ENCODE data around the gene DMD. TPM values are rescaled to one million over a fixed set of nuclear protein-coding genes. Genes with fewer than 3 reads are reported as not detected.

DMD gene
- total RNA-seq, 1 donor from 2014 or later: 22.9 TPM

DNA sequence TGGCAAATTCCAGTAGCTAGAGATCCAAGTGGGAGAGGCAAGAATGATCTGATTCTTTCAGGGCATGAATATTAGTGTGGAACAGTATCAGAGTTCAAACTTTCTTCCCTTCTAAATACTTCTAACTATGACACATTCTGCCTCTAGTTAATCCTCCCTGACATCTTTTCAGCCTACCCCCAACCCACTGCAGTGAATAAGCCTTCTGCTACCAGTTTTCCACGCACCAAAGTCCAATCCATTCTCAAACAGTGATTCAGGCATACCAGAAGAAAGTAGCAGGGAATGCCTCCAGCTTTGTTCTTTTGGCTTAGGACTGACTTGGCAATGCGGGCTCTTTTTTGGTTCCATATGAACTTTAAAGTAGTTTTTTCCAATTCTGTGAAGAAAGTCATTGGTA, 1984.1 kb downstream of the DMD start:
- H3K27me3 Mint-ChIP-seq: no peaks in the 10 kb centered on the region
- DNase-seq (no peak), ATAC-seq (ENCODE audit: low read depth) (no peak)
- H3K9me3 Mint-ChIP-seq: no peaks in the 10 kb centered on the region
- CTCF ChIA-PET: no interaction called here
- H3K36me3 Mint-ChIP-seq (ENCODE audit: low read depth): no peaks in the 10 kb centered on the region
- H3K27ac Mint-ChIP-seq: no peak overlapping the region
- peaks cover 38% of the 10 kb centered on the region for H3K4me1 Mint-ChIP-seq
- POLR2A ChIA-PET: no interaction called here
- TF ChIP-seq, protein P1, sequence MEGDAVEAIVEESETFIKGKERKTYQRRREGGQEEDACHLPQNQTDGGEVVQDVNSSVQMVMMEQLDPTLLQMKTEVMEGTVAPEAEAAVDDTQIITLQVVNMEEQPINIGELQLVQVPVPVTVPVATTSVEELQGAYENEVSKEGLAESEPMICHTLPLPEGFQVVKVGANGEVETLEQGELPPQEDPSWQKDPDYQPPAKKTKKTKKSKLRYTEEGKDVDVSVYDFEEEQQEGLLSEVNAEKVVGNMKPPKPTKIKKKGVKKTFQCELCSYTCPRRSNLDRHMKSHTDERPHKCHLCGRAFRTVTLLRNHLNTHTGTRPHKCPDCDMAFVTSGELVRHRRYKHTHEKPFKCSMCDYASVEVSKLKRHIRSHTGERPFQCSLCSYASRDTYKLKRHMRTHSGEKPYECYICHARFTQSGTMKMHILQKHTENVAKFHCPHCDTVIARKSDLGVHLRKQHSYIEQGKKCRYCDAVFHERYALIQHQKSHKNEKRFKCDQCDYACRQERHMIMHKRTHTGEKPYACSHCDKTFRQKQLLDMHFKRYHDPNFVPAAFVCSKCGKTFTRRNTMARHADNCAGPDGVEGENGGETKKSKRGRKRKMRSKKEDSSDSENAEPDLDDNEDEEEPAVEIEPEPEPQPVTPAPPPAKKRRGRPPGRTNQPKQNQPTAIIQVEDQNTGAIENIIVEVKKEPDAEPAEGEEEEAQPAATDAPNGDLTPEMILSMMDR (IDR thresholded peaks at IDR 0.05): no peak
- intact Hi-C loops (cut with micrococcal nuclease): no loop called here
- no peak overlapping the region for H3K4me3 Mint-ChIP-seq

DNA sequence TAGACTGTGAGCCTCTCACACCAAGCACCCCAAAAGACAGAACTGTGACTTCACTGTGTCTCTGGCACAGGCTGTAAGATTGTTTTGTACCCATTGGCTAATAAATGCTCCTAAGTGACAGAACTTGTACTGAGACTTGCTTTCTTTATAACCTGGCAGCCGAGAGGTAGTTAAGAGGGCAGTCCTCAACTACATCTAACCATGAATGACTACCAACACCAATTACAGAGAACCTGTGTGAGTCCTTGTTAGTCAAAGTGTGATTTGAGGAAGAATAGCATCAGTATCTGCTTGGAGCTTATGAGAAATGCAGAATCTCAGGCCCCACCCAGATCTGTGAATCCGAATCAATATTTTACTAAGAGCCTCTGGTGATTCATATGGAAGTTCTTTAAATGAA, 1985.5 kb downstream of the DMD start:
- Mint-ChIP-seq H3K36me3 (ENCODE audit: low read depth) (no peaks in the 10 kb centered on the region), H3K27ac (no peak overlapping the region), H3K27me3 (no peaks in the 10 kb centered on the region), H3K9me3 (no peaks in the 10 kb centered on the region), H3K4me1 (peaks cover 36% of the 10 kb centered on the region), H3K4me3 (no peak overlapping the region)
- POLR2A ChIA-PET: interaction anchor here (2.7 kb wide), 1 partner anchor 8 kb away, joined by 12 read pairs; no protein-coding TSS in a partner anchor
- CTCF ChIA-PET: interaction anchor here (1.5 kb wide), 1 partner anchor 12 kb away, joined by 5 read pairs; no protein-coding TSS in a partner anchor
- intact Hi-C loops (cut with micrococcal nuclease): no loop called here
- TF ChIP-seq, protein P1 (IDR thresholded peaks at IDR 0.05): no peak
- ATAC-seq (ENCODE audit: low read depth) (no peak), DNase-seq (no peak)

DNA sequence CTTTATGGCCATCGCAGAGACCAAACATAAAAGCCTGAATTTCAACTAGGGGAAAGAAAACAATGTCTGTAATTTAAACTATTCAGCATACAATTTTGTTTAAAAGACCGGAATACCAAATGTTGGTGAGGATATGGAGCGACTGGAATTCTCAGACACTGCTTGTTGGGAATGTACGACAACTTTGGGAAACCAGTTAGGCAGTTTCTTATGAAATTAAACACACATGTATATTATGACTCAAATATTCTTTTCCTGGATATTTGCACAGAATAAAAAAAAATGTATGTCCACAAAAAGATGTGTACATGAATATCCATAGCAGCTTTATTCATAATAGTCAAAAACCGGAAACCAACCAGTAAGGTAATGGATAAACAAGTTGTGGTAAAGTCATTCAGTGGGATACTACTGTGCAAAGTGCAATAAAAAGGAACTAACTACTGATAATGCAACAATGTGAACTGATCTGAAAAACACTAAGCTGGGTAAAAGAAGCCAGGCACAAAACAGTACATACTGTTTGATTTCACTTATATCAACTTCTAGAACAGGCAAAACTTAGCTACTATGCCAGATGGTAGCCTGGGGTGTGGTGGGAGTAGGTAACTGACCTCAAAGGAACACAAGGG, 1986.9 kb downstream of the DMD start:
- Mint-ChIP-seq H3K27ac (peak overlapping the region; percentile 69), H3K9me3 (no peaks in the 10 kb centered on the region), H3K4me3 (peak overlapping the region; percentile 39), H3K4me1 (peaks cover 36% of the 10 kb centered on the region), H3K36me3 (ENCODE audit: low read depth) (no peaks in the 10 kb centered on the region), H3K27me3 (no peaks in the 10 kb centered on the region)
- DNase-seq (no peak), ATAC-seq (ENCODE audit: low read depth) (peak; percentile 33)
- intact Hi-C loops (cut with micrococcal nuclease): no loop called here
- TF ChIP-seq, protein P1 (IDR thresholded peaks at IDR 0.05): no peak
- POLR2A ChIA-PET: interaction anchor here (0.6 to 2.7 kb wide), 6 partner anchors 10 to 574 kb away, joined by 3 to 12 read pairs (median 4); no protein-coding TSS in a partner anchor
- CTCF ChIA-PET: interaction anchor here (0.9 to 1.5 kb wide), 5 partner anchors 11 to 199 kb away, joined by 3 to 6 read pairs (median 4); no protein-coding TSS in a partner anchor

DNA sequence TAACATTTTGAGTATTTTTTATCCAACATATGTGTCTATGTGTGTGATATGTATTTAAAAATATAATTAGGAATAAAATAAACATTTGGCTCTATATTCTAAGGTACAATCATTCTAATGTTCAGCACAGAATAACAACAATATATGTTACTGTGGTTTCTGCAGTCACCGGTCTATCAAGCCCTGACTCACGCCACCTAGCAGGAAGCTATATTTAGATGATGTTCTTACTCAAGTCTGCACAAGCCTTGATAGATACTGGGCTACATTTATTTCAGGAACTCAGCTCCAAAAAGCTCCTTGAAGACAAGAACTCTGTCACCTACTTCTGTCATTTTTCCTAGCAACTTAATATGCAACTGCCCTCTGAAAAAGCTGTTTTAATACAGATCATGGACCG, 1987.5 kb downstream of the DMD start:
- peaks cover 30% of the 10 kb centered on the region for H3K4me1 Mint-ChIP-seq
- CTCF ChIA-PET: interaction anchor here (0.7 to 1.3 kb wide), 6 partner anchors 10 to 200 kb away, joined by 3 to 6 read pairs (median 3); no protein-coding TSS in a partner anchor

DNA sequence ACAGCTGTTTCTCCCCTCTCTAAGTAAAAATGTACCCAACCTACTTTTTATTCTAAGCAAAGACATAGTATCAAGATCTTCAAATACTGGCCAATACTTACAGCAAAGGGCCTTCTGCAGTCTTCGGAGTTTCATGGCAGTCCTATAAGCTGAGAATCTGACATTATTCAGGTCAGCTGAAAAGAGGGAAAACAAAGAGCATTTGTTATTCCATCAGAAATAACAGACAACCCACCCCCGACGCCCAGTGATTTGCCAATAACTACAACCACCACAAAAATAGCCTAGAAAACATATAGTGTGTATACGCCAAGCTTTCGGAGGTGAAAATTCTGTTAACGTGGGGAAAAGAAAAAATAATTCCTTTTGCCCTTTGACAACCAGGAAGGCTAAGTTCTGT, 1988.4 kb downstream of the DMD start:
- Mint-ChIP-seq H3K4me1 (peaks cover 23% of the 10 kb centered on the region), H3K27me3 (no peaks in the 10 kb centered on the region), H3K36me3 (ENCODE audit: low read depth) (no peaks in the 10 kb centered on the region), H3K27ac (no peak overlapping the region), H3K4me3 (no peak overlapping the region), H3K9me3 (no peaks in the 10 kb centered on the region)
- no peak for DNase-seq
- ChIA-PET CTCF (interaction anchor here (0.7 to 1.3 kb wide), 3 partner anchors 9 to 17 kb away, joined by 3 read pairs; no protein-coding TSS in a partner anchor), POLR2A (interaction anchor here (0.6 to 2.7 kb wide), 4 partner anchors 11 to 650 kb away, joined by 3 to 12 read pairs (median 6); no protein-coding TSS in a partner anchor)
- TF ChIP-seq, protein P1 (IDR thresholded peaks at IDR 0.05): no peak
- intact Hi-C loops (cut with micrococcal nuclease): no loop called here
- no peak for ATAC-seq (ENCODE audit: low read depth)

More for the DNA sequence above, 1987.5 kb downstream of the DMD start:
- no peaks in the 10 kb centered on the region for H3K9me3 Mint-ChIP-seq
- H3K4me3 Mint-ChIP-seq: peak overlapping the region; percentile 39
- intact Hi-C loops (cut with micrococcal nuclease): no loop called here
- no peak for DNase-seq
- H3K27ac Mint-ChIP-seq: peak overlapping the region; percentile 69
- TF ChIP-seq, protein P1 (IDR thresholded peaks at IDR 0.05): no peak
- POLR2A ChIA-PET: interaction anchor here (0.6 to 2.7 kb wide), 6 partner anchors 10 to 573 kb away, joined by 3 to 12 read pairs (median 6); no protein-coding TSS in a partner anchor
- ATAC-seq (ENCODE audit: low read depth): peak; percentile 78
- H3K27me3 Mint-ChIP-seq: no peaks in the 10 kb centered on the region
- H3K36me3 Mint-ChIP-seq (ENCODE audit: low read depth): no peaks in the 10 kb centered on the region
